Esophagus squamous epithelium (tissue), 4 donors: ENCODE results near the gene CDK6.

Source experiments
- POLR2A ChIP-seq, 4 donors: fragments of 450-650 bp; IDR thresholded peaks; one replicate each; pipeline ENCODE4 v1.6.1; 2017; ENCODE audit warnings: antibody characterized with exemption in 4 of 4, mild to moderate bottlenecking in 4 of 4, moderate library complexity in 3 of 4
- TF ChIP-seq, protein P1 (sequence below), 6 experiments: fragments of 450-650 bp in 4 of 6; fragments of 200-600 bp in 2 of 6; sonication (generic) in 2 of 6; IDR thresholded peaks; one replicate each; pipeline ENCODE4 v1.5.1; 2016 to 2019; ENCODE audit warnings: antibody characterized with exemption in 6 of 6, mild to moderate bottlenecking in 4 of 6, moderate library complexity in 4 of 6

DNA sequence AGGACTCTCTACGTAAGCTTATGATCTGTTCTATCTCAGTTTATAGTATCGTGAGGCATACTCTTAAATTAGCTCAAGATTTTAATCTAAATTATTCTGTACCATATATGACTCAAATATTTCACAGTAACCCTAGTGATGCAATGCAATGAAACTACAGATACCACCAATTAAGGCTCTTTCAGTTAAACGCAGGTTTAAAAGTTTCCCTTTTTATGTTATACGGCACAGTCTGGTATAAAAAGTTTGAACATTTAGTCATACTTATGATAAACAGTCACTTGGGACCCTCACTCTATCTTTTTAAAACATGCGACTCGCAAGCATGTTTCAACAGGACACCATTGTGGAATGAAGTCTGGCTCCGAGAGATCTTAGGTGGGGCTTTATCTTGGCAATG is 107.2 kb downstream of the CDK6 start:
- TF ChIP-seq POLR2A (IDR thresholded peaks at IDR 0.05): no peak
- TF ChIP-seq, protein P1, sequence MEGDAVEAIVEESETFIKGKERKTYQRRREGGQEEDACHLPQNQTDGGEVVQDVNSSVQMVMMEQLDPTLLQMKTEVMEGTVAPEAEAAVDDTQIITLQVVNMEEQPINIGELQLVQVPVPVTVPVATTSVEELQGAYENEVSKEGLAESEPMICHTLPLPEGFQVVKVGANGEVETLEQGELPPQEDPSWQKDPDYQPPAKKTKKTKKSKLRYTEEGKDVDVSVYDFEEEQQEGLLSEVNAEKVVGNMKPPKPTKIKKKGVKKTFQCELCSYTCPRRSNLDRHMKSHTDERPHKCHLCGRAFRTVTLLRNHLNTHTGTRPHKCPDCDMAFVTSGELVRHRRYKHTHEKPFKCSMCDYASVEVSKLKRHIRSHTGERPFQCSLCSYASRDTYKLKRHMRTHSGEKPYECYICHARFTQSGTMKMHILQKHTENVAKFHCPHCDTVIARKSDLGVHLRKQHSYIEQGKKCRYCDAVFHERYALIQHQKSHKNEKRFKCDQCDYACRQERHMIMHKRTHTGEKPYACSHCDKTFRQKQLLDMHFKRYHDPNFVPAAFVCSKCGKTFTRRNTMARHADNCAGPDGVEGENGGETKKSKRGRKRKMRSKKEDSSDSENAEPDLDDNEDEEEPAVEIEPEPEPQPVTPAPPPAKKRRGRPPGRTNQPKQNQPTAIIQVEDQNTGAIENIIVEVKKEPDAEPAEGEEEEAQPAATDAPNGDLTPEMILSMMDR (IDR thresholded peaks at IDR 0.05): no peak
